Brain microvascular endothelial cell (primary cell): Measurements from ENCODE around the gene PIPOX.

ENCODE experiments used
- DNase-seq: peaks from one replicate; pipeline ENCODE4 v3.0.0-alpha.2; 2020
- H3K27ac ChIP-seq: fragments of 250-450 bp; sonication (Bioruptor Pico); 2 replicates; pipeline ENCODE4 v1.5.1; 2020; ENCODE audit warnings: mild to moderate bottlenecking, moderate library complexity
- H3K27me3 ChIP-seq: fragments of 250-450 bp; sonication (Bioruptor Pico); replicated peaks from 2 replicates; pipeline ENCODE4 v1.5.1; 2020; ENCODE audit warnings: mild to moderate bottlenecking
- H3K36me3 ChIP-seq: fragments of 250-450 bp; sonication (Bioruptor Pico); replicated peaks from 2 replicates; pipeline ENCODE4 v1.5.1; 2020; ENCODE audit warnings: mild to moderate bottlenecking
- H3K4me3 ChIP-seq: 2 replicates; pipeline ENCODE4 v1.5.1; 2011; ENCODE audit warnings: low read depth, mild to moderate bottlenecking, control low read depth, low read length, moderate library complexity
- in situ Hi-C: cut with HindIII; loops from 2 replicates; pipeline ENCODE4 v1.10.0; 2017; ENCODE audit warnings: low sequenced_read_pairs, low pct_ligation_motif_present
- TF ChIP-seq, protein P1 (sequence below): IDR thresholded peaks from 2 replicates; pipeline ENCODE4 v1.5.1; 2011; ENCODE audit warnings: low read depth, mild to moderate bottlenecking, moderate library complexity, low read length, control low read depth, inconsistent platforms; ENCODE audit errors: missing control alignments

The PIPOX gene

DNA sequence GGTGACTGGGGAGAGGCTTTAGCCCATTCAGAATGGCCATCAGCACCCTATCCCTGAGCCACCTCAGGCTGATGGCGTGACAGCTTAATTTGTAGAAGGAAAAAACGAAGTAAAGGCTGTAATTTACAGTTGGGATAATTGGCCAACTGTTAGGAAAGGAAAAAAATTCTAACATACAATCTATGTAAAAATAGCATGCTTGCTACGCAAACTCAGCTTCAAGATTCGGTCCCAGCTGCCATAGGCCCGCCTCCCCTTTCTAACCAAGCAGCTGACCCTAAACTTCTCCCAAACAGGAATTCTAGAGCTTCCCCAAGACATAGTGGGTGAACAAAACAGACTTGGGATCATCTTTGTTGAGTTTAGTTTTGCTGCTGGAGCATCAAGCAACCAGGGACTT, 42.0 kb upstream of the PIPOX start:
- TF ChIP-seq, protein P1, sequence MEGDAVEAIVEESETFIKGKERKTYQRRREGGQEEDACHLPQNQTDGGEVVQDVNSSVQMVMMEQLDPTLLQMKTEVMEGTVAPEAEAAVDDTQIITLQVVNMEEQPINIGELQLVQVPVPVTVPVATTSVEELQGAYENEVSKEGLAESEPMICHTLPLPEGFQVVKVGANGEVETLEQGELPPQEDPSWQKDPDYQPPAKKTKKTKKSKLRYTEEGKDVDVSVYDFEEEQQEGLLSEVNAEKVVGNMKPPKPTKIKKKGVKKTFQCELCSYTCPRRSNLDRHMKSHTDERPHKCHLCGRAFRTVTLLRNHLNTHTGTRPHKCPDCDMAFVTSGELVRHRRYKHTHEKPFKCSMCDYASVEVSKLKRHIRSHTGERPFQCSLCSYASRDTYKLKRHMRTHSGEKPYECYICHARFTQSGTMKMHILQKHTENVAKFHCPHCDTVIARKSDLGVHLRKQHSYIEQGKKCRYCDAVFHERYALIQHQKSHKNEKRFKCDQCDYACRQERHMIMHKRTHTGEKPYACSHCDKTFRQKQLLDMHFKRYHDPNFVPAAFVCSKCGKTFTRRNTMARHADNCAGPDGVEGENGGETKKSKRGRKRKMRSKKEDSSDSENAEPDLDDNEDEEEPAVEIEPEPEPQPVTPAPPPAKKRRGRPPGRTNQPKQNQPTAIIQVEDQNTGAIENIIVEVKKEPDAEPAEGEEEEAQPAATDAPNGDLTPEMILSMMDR, result no peak
- H3K36me3 ChIP-seq, result no peaks in the 10 kb centered on the region
- peaks cover 39% of the 10 kb centered on the region for H3K27me3 ChIP-seq
- no peak for DNase-seq
- no peak overlapping the region for H3K27ac ChIP-seq
- no peak overlapping the region for H3K4me3 ChIP-seq
- in situ Hi-C loops, result no loop called here

DNA sequence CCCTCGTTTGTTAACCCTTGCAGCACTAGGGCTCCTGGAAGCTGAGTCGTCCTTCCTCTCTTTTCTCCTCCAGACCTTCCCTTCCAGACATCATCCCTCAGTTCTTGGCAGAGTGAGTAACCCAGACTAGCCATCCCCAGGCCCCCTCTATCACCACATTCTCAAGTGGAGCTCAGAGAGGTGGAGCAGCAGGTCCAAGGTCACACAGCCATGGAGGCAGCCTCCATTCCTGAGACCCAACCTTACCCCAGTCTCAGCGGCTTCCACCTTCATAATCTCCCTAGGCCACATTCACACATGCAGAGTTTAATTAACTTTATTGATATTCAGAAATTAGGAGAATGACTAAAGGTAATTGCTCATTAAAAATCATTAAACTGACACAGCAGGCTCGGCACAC, 40.1 kb upstream of the PIPOX start:
- TF ChIP-seq, protein P1, result no peak
- H3K36me3 ChIP-seq, result no peaks in the 10 kb centered on the region
- H3K27me3 ChIP-seq, result peaks cover 45% of the 10 kb centered on the region
- H3K27ac ChIP-seq, result no peak overlapping the region
- no peak for DNase-seq
- in situ Hi-C loops, result no loop called here
- no peak overlapping the region for H3K4me3 ChIP-seq

DNA sequence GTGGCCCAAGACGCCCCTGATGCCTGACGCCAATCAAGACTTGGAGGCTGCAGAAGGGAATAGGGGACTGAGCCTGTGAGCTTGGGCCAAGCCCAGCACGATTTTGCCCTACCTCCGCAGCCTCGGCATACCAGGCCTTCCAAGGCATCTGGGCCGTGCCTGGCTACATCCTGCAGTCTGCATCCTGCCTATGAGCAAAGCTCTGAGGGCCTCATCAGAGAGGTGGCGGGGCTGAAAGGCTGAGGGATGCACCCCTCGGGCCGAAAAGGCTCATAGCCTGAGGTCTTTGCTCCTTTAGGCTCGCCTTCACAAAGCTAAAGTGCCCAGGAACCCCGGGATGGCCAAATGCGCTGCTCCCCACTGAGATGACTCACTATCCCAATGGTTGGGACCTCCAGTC, 39.7 kb upstream of the PIPOX start:
- no peak for DNase-seq
- in situ Hi-C loops, result no loop called here
- H3K4me3 ChIP-seq, result no peak overlapping the region
- TF ChIP-seq, protein P1, result no peak
- H3K27ac ChIP-seq, result no peak overlapping the region
- no peaks in the 10 kb centered on the region for H3K36me3 ChIP-seq
- H3K27me3 ChIP-seq, result peaks cover 45% of the 10 kb centered on the region

GRCh38 chr17:29004081-29004692, 38.8 kb upstream of the PIPOX start:
- TF ChIP-seq, protein P1, result no peak
- in situ Hi-C loops, result no loop called here
- H3K27me3 ChIP-seq, result peaks cover 45% of the 10 kb centered on the region
- DNase-seq, result peak; percentile 21
- no peak overlapping the region for H3K4me3 ChIP-seq
- no peak overlapping the region for H3K27ac ChIP-seq
- H3K36me3 ChIP-seq, result no peaks in the 10 kb centered on the region

DNA sequence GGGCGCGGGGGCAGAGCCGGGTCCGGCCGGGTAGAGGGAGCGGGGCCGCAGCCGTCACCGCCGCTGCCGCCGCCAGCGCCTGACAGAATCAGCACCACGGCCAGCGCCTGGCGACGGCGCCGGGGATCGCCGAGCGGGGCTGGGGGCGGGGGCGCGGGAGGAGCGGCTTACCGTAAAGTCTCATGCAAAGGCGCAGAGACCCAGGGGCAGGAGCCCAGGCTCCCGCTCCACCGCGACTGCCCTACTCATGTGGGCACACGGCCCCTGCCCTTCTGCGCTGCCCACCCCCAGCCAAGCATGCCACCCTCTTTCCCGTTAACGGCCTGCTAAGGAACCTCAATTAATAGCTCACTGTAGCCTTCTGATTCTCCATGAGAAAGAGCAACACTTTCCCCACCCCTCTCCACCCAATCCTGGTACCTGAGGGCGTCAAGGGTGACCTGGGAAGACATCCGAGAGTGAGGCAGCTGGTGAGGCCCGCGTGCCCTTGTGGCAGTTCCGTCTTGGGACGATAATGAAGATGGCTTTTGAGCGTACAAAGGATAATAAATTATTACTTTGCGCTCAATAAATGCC, 36.9 kb upstream of the PIPOX start, which contains the start of gene SEZ6:
TSS of gene SEZ6 (minus strand) at position 98 of the 576 bp plus-strand sequence. CDS start 164 bp downstream, outside the sequence.
- Histone ChIP-seq H3K4me3 (no peak within 1 kb of the TSS), H3K27me3 (peaks cover 46% of the 10 kb centered on the region), H3K36me3 (no peaks in the 10 kb centered on the region), H3K27ac (no peak within 1 kb of the TSS)
- in situ Hi-C loops, result no loop called here
- DNase-seq, result peak; percentile 43
- TF ChIP-seq, protein P1, result no peak
